Breast epithelium (tissue), 4 donors: Measurements from ENCODE around the gene BNIP2. TPM values are rescaled to one million over a fixed set of nuclear protein-coding genes. Genes with fewer than 3 reads are reported as not detected.

ENCODE experiments used
- DNase-seq, 2 donors: peaks; one replicate each; pipeline ENCODE4 v3.0.0-alpha.2; 2019; ENCODE audit warnings: low spot score in 2 of 2
- H3K27ac ChIP-seq, 2 donors: fragments of 200-600 bp; sonication (generic) in 1 of 2; one replicate each; pipeline ENCODE4 v1.5.1; 2016 to 2019; ENCODE audit warnings: mild to moderate bottlenecking in 1 of 2
- H3K27me3 ChIP-seq, 2 donors: fragments of 200-600 bp; sonication (generic) in 1 of 2; one replicate each; pipeline versions ENCODE4 v1.5.1 to v1.6.0; 2017 to 2019; ENCODE audit warnings: control low read depth in 1 of 2, mild to moderate bottlenecking in 1 of 2
- H3K36me3 ChIP-seq: fragments of 200-600 bp; one replicate; pipeline ENCODE4 v1.5.1; 2019
- H3K4me1 ChIP-seq, 2 donors: fragments of 200-600 bp; sonication (generic); one replicate each; pipeline ENCODE4 v1.5.1; 2016 to 2019; ENCODE audit warnings: control low read depth in 1 of 2
- H3K4me3 ChIP-seq, 3 donors: fragments of 200-600 bp; sonication (generic); 1 replicate in 2 of 3; 2 replicates in 1 of 3; pipeline ENCODE4 v1.5.1; 2016 to 2019; ENCODE audit warnings: mild to moderate bottlenecking in 3 of 3, moderate library complexity in 2 of 3
- H3K9me3 ChIP-seq, 2 donors: fragments of 200-600 bp; sonication (generic) in 1 of 2; one replicate each; pipeline ENCODE4 v1.5.1; 2016 to 2019; ENCODE audit warnings: control low read depth in 1 of 2
- POLR2A ChIP-seq: fragments of 450-650 bp; IDR thresholded peaks from one replicate; pipeline ENCODE4 v1.6.1; 2016; ENCODE audit warnings: antibody characterized with exemption, mild to moderate bottlenecking, moderate library complexity
- POLR2AphosphoS5 ChIP-seq, 3 donors: sonication (generic); formaldehyde crosslinking; IDR thresholded peaks; one replicate each; pipeline ENCODE4 v1.6.1; 2017; ENCODE audit warnings: antibody characterized with exemption in 3 of 3
- intact Hi-C: fragments of 100-400 bp; cut with DNase I; formaldehyde crosslinking; loops from one replicate; pipeline ENCODE4 v1.15.1; 2023; ENCODE audit warnings: low total_unique reads
- total RNA-seq, 3 donors: library from RNA; depleted of rRNA; stranded (reverse); fragments of >200 nt; gene quantifications; one replicate each; pipeline ENCODE4 v1.1.0, GENCODE V29; 2016
- TF ChIP-seq, protein P1 (sequence below), 3 donors: fragments of 450-650 bp; IDR thresholded peaks; one replicate each; pipeline ENCODE4 v1.5.1; 2016 to 2017; ENCODE audit warnings: antibody characterized with exemption in 3 of 3, mild to moderate bottlenecking in 3 of 3, moderate library complexity in 3 of 3

The BNIP2 gene
- total RNA-seq, 3 donors from 2014 or later, result 167 TPM

GRCh38 chr15:59722476-59722875 lies 33.4 kb upstream of the BNIP2 start:
- TF ChIP-seq, protein P1, sequence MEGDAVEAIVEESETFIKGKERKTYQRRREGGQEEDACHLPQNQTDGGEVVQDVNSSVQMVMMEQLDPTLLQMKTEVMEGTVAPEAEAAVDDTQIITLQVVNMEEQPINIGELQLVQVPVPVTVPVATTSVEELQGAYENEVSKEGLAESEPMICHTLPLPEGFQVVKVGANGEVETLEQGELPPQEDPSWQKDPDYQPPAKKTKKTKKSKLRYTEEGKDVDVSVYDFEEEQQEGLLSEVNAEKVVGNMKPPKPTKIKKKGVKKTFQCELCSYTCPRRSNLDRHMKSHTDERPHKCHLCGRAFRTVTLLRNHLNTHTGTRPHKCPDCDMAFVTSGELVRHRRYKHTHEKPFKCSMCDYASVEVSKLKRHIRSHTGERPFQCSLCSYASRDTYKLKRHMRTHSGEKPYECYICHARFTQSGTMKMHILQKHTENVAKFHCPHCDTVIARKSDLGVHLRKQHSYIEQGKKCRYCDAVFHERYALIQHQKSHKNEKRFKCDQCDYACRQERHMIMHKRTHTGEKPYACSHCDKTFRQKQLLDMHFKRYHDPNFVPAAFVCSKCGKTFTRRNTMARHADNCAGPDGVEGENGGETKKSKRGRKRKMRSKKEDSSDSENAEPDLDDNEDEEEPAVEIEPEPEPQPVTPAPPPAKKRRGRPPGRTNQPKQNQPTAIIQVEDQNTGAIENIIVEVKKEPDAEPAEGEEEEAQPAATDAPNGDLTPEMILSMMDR (IDR thresholded peaks at IDR 0.05), result no peak
- TF ChIP-seq POLR2A, result no peak
- no peak for TF ChIP-seq POLR2AphosphoS5 (IDR thresholded peaks at IDR 0.05)
- Histone ChIP-seq H3K36me3 (no peaks in the 10 kb centered on the region), H3K4me3 (no peak overlapping the region), H3K27ac (no peak overlapping the region), H3K27me3 (no peaks in the 10 kb centered on the region), H3K9me3 (no peaks in the 10 kb centered on the region), H3K4me1 (no peaks in the 10 kb centered on the region)
- intact Hi-C loops, result no loop called here
- no peak for DNase-seq

GRCh38 chr15:59722037-59722436 lies 32.9 kb upstream of the BNIP2 start:
- Histone ChIP-seq H3K9me3 (no peaks in the 10 kb centered on the region), H3K4me1 (no peaks in the 10 kb centered on the region), H3K36me3 (no peaks in the 10 kb centered on the region), H3K27me3 (no peaks in the 10 kb centered on the region), H3K4me3 (no peak overlapping the region), H3K27ac (no peak overlapping the region)
- DNase-seq, result no peak
- TF ChIP-seq POLR2AphosphoS5 (IDR thresholded peaks at IDR 0.05) (no peak), POLR2A (no peak)
- intact Hi-C loops, result no loop called here

- TF ChIP-seq POLR2A, result no peak
- no peak for TF ChIP-seq POLR2AphosphoS5 (IDR thresholded peaks at IDR 0.05)
- TF ChIP-seq, protein P1 (IDR thresholded peaks at IDR 0.05), result no peak
- intact Hi-C loops, result no loop called here
Measured at GRCh38 chr15:59721411-59721810, 32.3 kb upstream of the BNIP2 start.

DNA sequence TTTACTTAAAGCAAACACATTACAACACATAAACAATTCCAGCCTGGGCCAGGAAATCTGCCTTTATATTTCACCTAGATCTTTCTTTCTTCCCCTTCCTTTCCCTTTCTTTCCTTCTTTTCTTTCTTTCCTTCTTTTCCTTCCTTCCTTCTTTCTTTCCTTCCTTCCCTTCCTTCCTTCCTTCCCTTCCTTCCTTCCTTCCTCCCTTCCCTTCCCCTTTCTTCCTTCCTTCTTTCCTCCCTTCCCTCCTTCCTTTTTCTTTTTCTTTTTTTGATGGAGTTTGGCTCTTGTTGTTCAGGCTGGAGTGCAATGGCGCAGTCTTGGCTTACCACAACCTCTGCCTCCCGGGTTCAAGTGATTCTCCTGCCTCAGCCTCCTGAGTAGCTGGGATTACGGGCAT lies 24.1 kb upstream of the BNIP2 start:
- no peak overlapping the region for H3K27ac ChIP-seq
- no peaks in the 10 kb centered on the region for H3K9me3 ChIP-seq
- TF ChIP-seq, protein P1 (IDR thresholded peaks at IDR 0.05), result no peak
- TF ChIP-seq POLR2AphosphoS5 (IDR thresholded peaks at IDR 0.05) (no peak), POLR2A (no peak)
- H3K36me3 ChIP-seq, result no peaks in the 10 kb centered on the region
- intact Hi-C loops, result no loop called here
- no peaks in the 10 kb centered on the region for H3K4me1 ChIP-seq
- H3K27me3 ChIP-seq, result no peaks in the 10 kb centered on the region
- H3K4me3 ChIP-seq, result no peak overlapping the region
- DNase-seq, result no peak

More at GRCh38 chr15:59721411-59721810, 32.3 kb upstream of the BNIP2 start:
- Histone ChIP-seq H3K4me1 (no peaks in the 10 kb centered on the region), H3K27ac (no peak overlapping the region), H3K4me3 (no peak overlapping the region), H3K9me3 (no peaks in the 10 kb centered on the region), H3K27me3 (no peaks in the 10 kb centered on the region), H3K36me3 (no peaks in the 10 kb centered on the region)
- DNase-seq, result no peak

DNA sequence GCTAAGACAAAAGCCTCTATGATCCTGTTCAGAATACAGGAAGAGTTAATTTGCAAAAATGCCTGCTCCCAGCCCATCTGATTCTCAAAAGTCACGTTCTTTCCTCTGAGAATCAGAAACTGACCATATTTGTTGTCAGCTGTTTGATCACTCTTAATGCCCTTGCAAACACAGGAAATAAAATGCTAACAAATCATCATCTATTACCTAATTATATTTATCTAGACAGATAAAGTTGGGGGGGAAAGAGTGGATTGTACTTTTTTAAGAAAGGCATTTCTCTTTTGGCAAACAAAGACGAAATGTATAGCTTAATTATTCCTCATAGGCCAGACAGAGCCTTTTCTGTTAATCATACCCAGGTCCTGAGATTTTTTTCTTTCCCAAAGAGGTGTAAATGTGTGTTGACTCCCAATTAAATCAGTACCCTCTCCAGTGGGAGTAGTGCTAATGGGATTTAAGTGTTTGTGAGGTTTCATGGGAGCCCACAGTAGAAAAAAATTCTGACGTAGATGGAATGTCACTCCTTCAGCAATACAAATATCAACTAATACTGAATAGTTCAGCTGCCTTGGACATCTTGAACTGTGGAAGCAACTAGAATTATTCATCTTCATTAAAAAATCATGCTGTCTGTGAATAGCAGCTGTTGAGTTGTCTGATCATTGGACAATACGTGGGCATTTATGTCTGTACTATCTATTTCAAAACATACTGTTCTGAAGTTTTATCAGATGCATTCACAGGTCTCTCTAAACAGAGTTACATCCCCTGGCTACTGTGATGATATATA lies 22.5 kb upstream of the BNIP2 start:
- no peak for DNase-seq
- no peak overlapping the region for H3K27ac ChIP-seq
- intact Hi-C loops, result no loop called here
- no peak overlapping the region for H3K4me3 ChIP-seq
- no peaks in the 10 kb centered on the region for H3K4me1 ChIP-seq
- TF ChIP-seq POLR2A (no peak), POLR2AphosphoS5 (IDR thresholded peaks at IDR 0.05) (no peak)
- TF ChIP-seq, protein P1 (IDR thresholded peaks at IDR 0.05), result no peak
- no peaks in the 10 kb centered on the region for H3K9me3 ChIP-seq
- no peaks in the 10 kb centered on the region for H3K27me3 ChIP-seq
- no peaks in the 10 kb centered on the region for H3K36me3 ChIP-seq
